H1 (cell line): ENCODE data around the gene GPD1L. TPM values are rescaled to one million over a fixed set of nuclear protein-coding genes. Genes with fewer than 3 reads are reported as not detected.

ENCODE experiments used
- CTCF ChIA-PET: fragments of 300-600 bp; sonication (Branson Sonifier 250); formaldehyde crosslinking; loops from one replicate; lab custom pipeline; 2021; ENCODE audit not compliant: partially characterized antibody; lab: Charles Lee
- POLR2A ChIA-PET: fragments of 300-600 bp; sonication (Branson Sonifier 250); formaldehyde crosslinking; loops from one replicate; lab custom pipeline; 2021; ENCODE audit warnings: inconsistent platforms; ENCODE audit not compliant: partially characterized antibody; lab: Charles Lee
- DNase-seq, 2 experiments: peaks; one replicate each; pipeline versions ENCODE4 v3.0.0 to v3.0.0-alpha.2; 2010 to 2022; ENCODE audit warnings: low spot score in 2 of 2, low read depth in 1 of 2, mixed read lengths in 1 of 2
- FAIRE-seq: peaks from 2 replicates; lab custom pipeline; 2011; peaks lifted over from hg19 to GRCh38; lab: Jason Lieb, UNC
- H2AFZ ChIP-seq: 2 replicates; pipeline ENCODE4 v1.8.1; 2012; ENCODE audit warnings: low read length, inconsistent platforms
- H2AK5ac ChIP-seq: 2 replicates; pipeline ENCODE4 v1.6.1; 2013; ENCODE audit warnings: low read depth, low read length
- H2BK120ac ChIP-seq: replicated peaks from 2 replicates; pipeline ENCODE3; 2013; ENCODE audit warnings: low read depth, low read length, inconsistent platforms
- H2BK12ac ChIP-seq: 2 replicates; pipeline ENCODE4 v1.6.1; 2013; ENCODE audit warnings: low read depth, low read length
- H2BK15ac ChIP-seq: 2 replicates; pipeline ENCODE4 v1.6.1; 2013; ENCODE audit warnings: low read length
- H2BK20ac ChIP-seq: 2 replicates; pipeline ENCODE4 v1.6.1; 2013; ENCODE audit warnings: low read length
- H2BK5ac ChIP-seq: 2 replicates; pipeline ENCODE4 v1.6.1; 2013; ENCODE audit warnings: low read depth, low read length
- H3K14ac ChIP-seq: 2 replicates; pipeline ENCODE4 v1.6.1; 2013; ENCODE audit warnings: inconsistent platforms; ENCODE audit not compliant: insufficient read length
- H3K18ac ChIP-seq: 2 replicates; pipeline ENCODE4 v1.6.1; 2013; ENCODE audit warnings: low read length; ENCODE audit errors: extremely low read depth
- H3K23ac ChIP-seq: 2 replicates; pipeline ENCODE4 v1.6.1; 2013; ENCODE audit warnings: inconsistent platforms; ENCODE audit not compliant: insufficient read length
- H3K23me2 ChIP-seq: 2 replicates; pipeline ENCODE4 v1.6.1; 2013; ENCODE audit warnings: low read depth, low read length
- H3K27ac ChIP-seq: 2 replicates; pipeline ENCODE4 v1.6.1; 2011; ENCODE audit warnings: low read depth, low read length, inconsistent platforms
- H3K27me3 ChIP-seq, 4 experiments: replicated peaks in 1 of 4; 1 replicate in 1 of 4; 2 replicates in 3 of 4; pipeline versions ENCODE4 v1.6.1 to v1.8.1; 2011 to 2013; ENCODE audit warnings: low read length in 3 of 4, mild to moderate bottlenecking in 3 of 4, inconsistent platforms in 2 of 4, mixed read lengths in 2 of 4, moderate library complexity in 1 of 4; ENCODE audit not compliant: control insufficient read depth in 3 of 4, insufficient read depth in 3 of 4; ENCODE audit errors: extremely low read depth in 1 of 4
- H3K36me3 ChIP-seq, 4 experiments: 2 replicates each; pipeline versions ENCODE4 v1.6.1 to v1.8.1; 2011 to 2013; ENCODE audit warnings: mild to moderate bottlenecking in 4 of 4, low read length in 3 of 4, moderate library complexity in 2 of 4, control low read depth in 1 of 4, inconsistent platforms in 1 of 4; ENCODE audit not compliant: insufficient read depth in 4 of 4, control insufficient read depth in 2 of 4
- H3K4ac ChIP-seq: replicated peaks from 2 replicates; pipeline ENCODE3; 2013; ENCODE audit warnings: low read length, low read depth, mixed read lengths, inconsistent platforms; ENCODE audit not compliant: insufficient read length
- H3K4me1 ChIP-seq, 4 experiments: replicated peaks in 1 of 4; 1 replicate in 1 of 4; 2 replicates in 3 of 4; pipeline versions ENCODE4 v1.6.1 to v1.8.1; 2011 to 2013; ENCODE audit warnings: low read length in 3 of 4, inconsistent platforms in 2 of 4, mixed read lengths in 1 of 4; ENCODE audit not compliant: insufficient read depth in 4 of 4, control insufficient read depth in 3 of 4
- H3K4me2 ChIP-seq, 2 experiments: 2 replicates each; pipeline versions ENCODE4 v1.6.1 to v1.8.1; 2011 to 2013; ENCODE audit warnings: low read depth in 2 of 2, low read length in 2 of 2, control low read depth in 1 of 2, inconsistent platforms in 1 of 2, mild to moderate bottlenecking in 1 of 2; ENCODE audit not compliant: insufficient read depth in 1 of 2
- H3K4me3 ChIP-seq, 4 experiments: fragments of 200-600, 300-600 bp in 1 of 4; sonication (generic), shearing (Covaris generic), sonication (Bioruptor Twin) in 1 of 4; 2 replicates each; pipeline versions ENCODE4 v1.5.1 to v1.8.1; 2011 to 2016; ENCODE audit warnings: low read length in 4 of 4, low read depth in 3 of 4, control low read depth in 2 of 4, inconsistent platforms in 2 of 4, mild to moderate bottlenecking in 2 of 4, mixed read lengths in 1 of 4, moderate library complexity in 1 of 4; ENCODE audit not compliant: insufficient read depth in 2 of 4; ENCODE audit errors: extremely low read depth in 1 of 4
- H3K56ac ChIP-seq: replicated peaks from 2 replicates; pipeline ENCODE3; 2013; ENCODE audit warnings: low read depth, mild to moderate bottlenecking, mixed read lengths, low read length, inconsistent platforms; ENCODE audit not compliant: insufficient read length
- H3K79me1 ChIP-seq: 2 replicates; pipeline ENCODE4 v1.6.1; 2013; ENCODE audit warnings: low read depth, low read length, control low read depth
- H3K79me2 ChIP-seq, 2 experiments: 2 replicates each; pipeline versions ENCODE4 v1.6.1 to v1.8.1; 2012 to 2013; ENCODE audit warnings: low read length in 2 of 2, mild to moderate bottlenecking in 2 of 2, inconsistent platforms in 1 of 2; ENCODE audit not compliant: insufficient read depth in 2 of 2, control insufficient read depth in 1 of 2
- H3K9ac ChIP-seq, 4 experiments: replicated peaks in 1 of 4; 1 replicate in 1 of 4; 2 replicates in 3 of 4; pipeline versions ENCODE4 v1.6.1 to v1.8.1; 2011 to 2013; ENCODE audit warnings: low read depth in 3 of 4, low read length in 3 of 4, control low read depth in 2 of 4, mild to moderate bottlenecking in 2 of 4, moderate library complexity in 2 of 4, inconsistent platforms in 1 of 4; ENCODE audit errors: extremely low read depth in 1 of 4
- H3K9me3 ChIP-seq, 2 experiments: 2 replicates each; pipeline versions ENCODE4 v1.6.1 to v1.8.1; 2012 to 2013; ENCODE audit warnings: mild to moderate bottlenecking in 2 of 2, moderate library complexity in 2 of 2, control low read depth in 1 of 2, inconsistent platforms in 1 of 2, low read depth in 1 of 2, low read length in 1 of 2, mixed read lengths in 1 of 2; ENCODE audit not compliant: insufficient read depth in 2 of 2
- H4K20me1 ChIP-seq, 2 experiments: replicated peaks in 1 of 2; 2 replicates each; pipeline versions ENCODE3 to v1.8.1; 2011 to 2013; ENCODE audit warnings: inconsistent platforms in 2 of 2, low read length in 2 of 2, mild to moderate bottlenecking in 1 of 2; ENCODE audit not compliant: insufficient read depth in 2 of 2, control insufficient read depth in 1 of 2
- H4K5ac ChIP-seq: 2 replicates; pipeline ENCODE4 v1.6.1; 2013; ENCODE audit warnings: low read length, low read depth, mixed read lengths, inconsistent platforms; ENCODE audit not compliant: insufficient read length
- H4K8ac ChIP-seq: 2 replicates; pipeline ENCODE4 v1.8.0; 2013; ENCODE audit warnings: mild to moderate bottlenecking, moderate library complexity, low read length, inconsistent platforms; ENCODE audit not compliant: insufficient read depth; ENCODE audit errors: extremely low read depth
- H4K91ac ChIP-seq: replicated peaks from 2 replicates; pipeline ENCODE3; 2013; ENCODE audit warnings: low read length, mixed read lengths, inconsistent platforms; ENCODE audit not compliant: insufficient read length
- ASH2L ChIP-seq: fragments of 200-600, 300-600 bp; sonication (generic); IDR thresholded peaks from one replicate; pipeline ENCODE4 v1.7.1; 2017; ENCODE audit warnings: low read length
- CTCF ChIP-seq, 3 experiments: IDR thresholded peaks; 1 replicate in 2 of 3; 2 replicates in 1 of 3; pipeline versions ENCODE4 v1.5.1 to v1.6.1; 2011; ENCODE audit warnings: low read length in 3 of 3, mild to moderate bottlenecking in 3 of 3, inconsistent platforms in 2 of 3, low read depth in 1 of 3, moderate library complexity in 1 of 3; ENCODE audit not compliant: insufficient read depth in 1 of 3; ENCODE audit errors: control extremely low read depth in 1 of 3
- POU5F1 ChIP-seq: IDR thresholded peaks from 2 replicates; pipeline ENCODE4 v1.6.1; 2011; ENCODE audit warnings: low read depth, mild to moderate bottlenecking, low read length, moderate library complexity
- RAD21 ChIP-seq, 2 experiments: IDR thresholded peaks in 1 of 2; conservative IDR thresholded peaks in 1 of 2; 2 replicates each; pipeline ENCODE4 v1.6.1; 2011; ENCODE audit warnings: low read depth in 2 of 2, low read length in 2 of 2, improper control_type of control experiment in 1 of 2, inconsistent platforms in 1 of 2, mild to moderate bottlenecking in 1 of 2, moderate library complexity in 1 of 2
- SP2 ChIP-seq: IDR thresholded peaks from 2 replicates; pipeline ENCODE4 v1.6.1; 2012; ENCODE audit warnings: mild to moderate bottlenecking, low read length, inconsistent platforms
- WGBS, 2 experiments: shearing (Covaris generic) in 1 of 2; methylation state at CpG; one replicate each; pipeline versions ENCODE4 v1.1.6 to v1.1.7; 2013 to 2015; ENCODE audit warnings: low lambda C conversion rate in 2 of 2, mixed read lengths in 2 of 2, inconsistent platforms in 1 of 2, low coverage in 1 of 2, missing lambda C conversion rate in 1 of 2; ENCODE audit not compliant: insufficient replicate concordance in 2 of 2, insufficient coverage in 1 of 2, insufficient read length in 1 of 2; ENCODE audit errors: extremely low coverage in 1 of 2, missing lambda C conversion rate in 1 of 2; 5-methylcytosine and 5-hydroxymethylcytosine counted together
- polyA plus RNA-seq, 7 experiments: library from polyadenylated mRNA; depleted of rRNA in 3 of 7; stranded (reverse) in 5 of 7; unstranded in 2 of 7; fragments of >200 nt in 5 of 7; fragments of 200-250 nt in 2 of 7; gene quantifications; 1 replicate in 5 of 7; 2 replicates in 1 of 7; 4 replicates in 1 of 7; pipeline versions ENCODE4 v1.2.1 to v1.2.3, GENCODE V29; 2011 to 2013; ENCODE audit warnings: missing spikeins in 2 of 7, mixed read lengths in 2 of 7
- total RNA-seq: library from RNA; stranded (reverse); fragmentation: NEBNext Ultra II Directional; extraction: Animal tissue kit (Norgen Biotek cat#: 25700); gene quantifications from 2 replicates; pipeline ENCODE4 v1.2.1, GENCODE V29; 2021

GPD1L gene
- total and polyA plus RNA-seq, 2 of the 8 experiments (the other 6 are each of a cell fraction or from before 2014, with no cell fraction given), result 2.4 to 8.4 TPM

- H3K23ac ChIP-seq, result no peak overlapping the region
- H3K79me1 ChIP-seq, result no peaks in the 10 kb centered on the region
- TF ChIP-seq RAD21 (IDR thresholded peaks at IDR 0.05 in 1 of 2, conservative IDR thresholded peaks at IDR 0.05 in 1 of 2; ENCODE audit: low read depth in 2 of 2, low read length in 2 of 2), result peak; percentile 76 to 79
- peak; percentile 50 to 71 (median 56) for TF ChIP-seq CTCF (IDR thresholded peaks at IDR 0.05; ENCODE audit: control extremely low read depth in 1 of 3, insufficient read depth in 1 of 3, low read depth in 1 of 3, low read length in 3 of 3)
- TF ChIP-seq POU5F1, result no peak
- TF ChIP-seq SP2, result no peak
- no peak for TF ChIP-seq ASH2L
- FAIRE-seq (peak; percentile 60), DNase-seq (no peak)
- H2BK5ac ChIP-seq, result no peak overlapping the region
- 96% methylated on average over 3 of the region's 3 CpGs; no CpG with 5 or more reads in 1 of the 2 experiments for WGBS, 2 experiments
- POLR2A ChIA-PET, result interaction anchor here (0.6 kb wide), 1 partner anchor 317 kb away, joined by 4 read pairs; no protein-coding TSS in a partner anchor
- no peak overlapping the region for H3K4ac ChIP-seq
- H3K79me2 ChIP-seq, result no peaks in the 10 kb centered on the region
- H3K27ac ChIP-seq, result no peak overlapping the region
- no peak overlapping the region for H4K8ac ChIP-seq
- H4K5ac ChIP-seq, result no peak overlapping the region
- H3K14ac ChIP-seq, result no peak overlapping the region
- no peaks in the 10 kb centered on the region for H4K20me1 ChIP-seq
- no peak overlapping the region for H2BK12ac ChIP-seq
- CTCF ChIA-PET, result interaction anchor here (0.7 to 3.8 kb wide), 43 partner anchors 10 to 912 kb away, joined by 3 to 33 read pairs (median 4); no protein-coding TSS in a partner anchor
- no peak overlapping the region for H3K56ac ChIP-seq
- no peak overlapping the region for H3K4me2 ChIP-seq
- H3K4me1 ChIP-seq, result no peaks in the 10 kb centered on the region; a peak in 1 of 7 replicates
- no peak overlapping the region for H2BK15ac ChIP-seq
- H3K9me3 ChIP-seq, result no peaks in the 10 kb centered on the region
- no peak overlapping the region for H2AFZ ChIP-seq
- no peak overlapping the region for H3K4me3 ChIP-seq
- no peaks in the 10 kb centered on the region for H3K23me2 ChIP-seq
- H3K18ac ChIP-seq, result no peak overlapping the region
- no peak overlapping the region for H2BK20ac ChIP-seq
- H3K36me3 ChIP-seq, result no peaks in the 10 kb centered on the region
- no peaks in the 10 kb centered on the region for H3K27me3 ChIP-seq
- peak overlapping the region; percentile 39 for H4K91ac ChIP-seq
- no peak overlapping the region for H2AK5ac ChIP-seq
- H3K9ac ChIP-seq, result no peak overlapping the region
- no peak overlapping the region for H2BK120ac ChIP-seq
Measured at GRCh38 chr3:32154205-32154579, 47.8 kb downstream of the GPD1L start.
